Glomerular endothelial cell (primary cell): ENCODE data around the gene ARAP1. TPM values are rescaled to one million over a fixed set of nuclear protein-coding genes. Genes with fewer than 3 reads are reported as not detected.

Source experiments
- DNase-seq: peaks from one replicate; pipeline ENCODE4 v3.0.0-alpha.2; 2011; ENCODE audit warnings: low read depth, low spot score; ENCODE audit errors: extremely low read depth
- total RNA-seq: library from RNA; depleted of rRNA; stranded (reverse); fragments of >200 nt; gene quantifications from 2 replicates; pipeline ENCODE4 v1.2.3, GENCODE V29; 2015

Gene ARAP1
- total RNA-seq, 1 donor from 2014 or later: 89.8 TPM

- DNase-seq: no peak
These were observed 109.2 kb downstream of the ARAP1 start for GRCh38 chr11:72642884-72643522.

GRCh38 chr11:72642043-72642883, 109.9 kb downstream of the ARAP1 start:
- no peak for DNase-seq

- no peak for DNase-seq
These were observed 110.6 kb downstream of the ARAP1 start for GRCh38 chr11:72641522-72642042.

GRCh38 chr11:72639502-72640375, 112.5 kb downstream of the ARAP1 start:
- no peak for DNase-seq

- no peak for DNase-seq
These were observed 114.3 kb downstream of the ARAP1 start for GRCh38 chr11:72637926-72638325.

- DNase-seq: no peak
These were observed 115.0 kb downstream of the ARAP1 start for GRCh38 chr11:72637198-72637597.

- DNase-seq: no peak
These were observed 115.8 kb downstream of the ARAP1 start for GRCh38 chr11:72636376-72636775.

- no peak for DNase-seq
These were observed 116.3 kb downstream of the ARAP1 start for GRCh38 chr11:72635933-72636332.

GRCh38 chr11:72635309-72635915, 116.8 kb downstream of the ARAP1 start:
- DNase-seq: no peak

Other genes starting within 250 kb of the ARAP1 start
- gene PDE2A, start 78.0 kb downstream of the ARAP1 start, total RNA-seq: 78.4 and 81.2 TPM in 2 replicates
- gene STARD10, start 41.6 kb upstream of the ARAP1 start, total RNA-seq: 22.7 and 37.3 TPM in 2 replicates
- gene ATG16L2, start 62.0 kb upstream of the ARAP1 start, total RNA-seq: 25.6 and 39.7 TPM in 2 replicates